HAP-1 (cell line): ENCODE measurements around the gene C10orf67.

ENCODE experiments used
- DNase-seq, 2 experiments: peaks; one replicate each; pipeline ENCODE4 v3.0.0-alpha.2; 2016 to 2020; ENCODE audit warnings: low spot score in 2 of 2
- H3K27me3 ChIP-seq: fragments of 250-450 bp; sonication (Bioruptor Pico); 2 replicates; pipeline ENCODE4 v1.5.1; 2020; ENCODE audit warnings: low read depth, mild to moderate bottlenecking, moderate library complexity
- H3K36me3 ChIP-seq: fragments of 250-450 bp; sonication (Bioruptor Pico); replicated peaks from 2 replicates; pipeline ENCODE4 v1.5.1; 2020; ENCODE audit warnings: mild to moderate bottlenecking
- H3K4me1 ChIP-seq: fragments of 250-450 bp; sonication (Bioruptor Pico); 2 replicates; pipeline ENCODE4 v1.5.1; 2020; ENCODE audit warnings: mild to moderate bottlenecking
- H3K4me3 ChIP-seq: fragments of 250-450 bp; sonication (Bioruptor Pico); 2 replicates; pipeline ENCODE4 v1.5.1; 2020; ENCODE audit warnings: mild to moderate bottlenecking, moderate library complexity
- H3K9me3 ChIP-seq: fragments of 250-450 bp; sonication (Bioruptor Pico); 2 replicates; pipeline ENCODE4 v1.5.1; 2020; ENCODE audit warnings: mild to moderate bottlenecking, moderate library complexity
- in situ Hi-C: fragments of 300-500 bp; cut with MboI; formaldehyde crosslinking; loops from 3 replicates; pipeline ENCODE4 v1.14.3; 2020; ENCODE audit warnings: low sequenced_read_pairs, inconsistent platforms, mixed read lengths

The C10orf67 gene

DNA sequence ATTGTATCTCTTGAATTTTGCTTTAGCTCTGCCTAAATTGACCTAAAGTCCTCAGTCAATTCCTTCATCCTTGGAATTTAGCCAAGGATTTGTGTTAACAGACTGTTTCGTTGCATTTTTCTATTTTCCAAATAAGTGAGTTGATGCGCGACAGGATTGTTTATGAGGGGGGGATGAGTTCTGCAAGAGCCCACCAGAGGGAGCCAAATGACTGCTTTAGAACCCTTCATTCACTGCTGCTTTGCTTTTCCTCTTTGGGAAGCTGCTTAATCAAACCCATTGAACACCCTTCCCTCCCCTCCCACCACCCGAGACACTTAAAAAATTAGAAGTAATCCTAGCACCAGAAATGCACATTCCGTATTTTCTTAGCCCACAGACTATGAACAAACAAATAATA, 186.2 kb downstream of the C10orf67 start:
- Histone ChIP-seq H3K27me3 (peaks cover 2% of the 10 kb centered on the region; the same call in 1 of the 2 replicates), H3K4me3 (no peak overlapping the region), H3K9me3 (no peaks in the 10 kb centered on the region), H3K36me3 (no peaks in the 10 kb centered on the region), H3K4me1 (peaks cover 3% of the 10 kb centered on the region)
- in situ Hi-C loops, result loop anchor here (5.0 to 25.0 kb wide), 5 partner anchors 134 to 1354 kb away; no protein-coding TSS in a partner anchor
- DNase-seq, result peak; percentile 72 to 74

GRCh38 chr10:23157691-23158369, 186.8 kb downstream of the C10orf67 start:
- Histone ChIP-seq H3K36me3 (no peaks in the 10 kb centered on the region), H3K4me1 (peaks cover 3% of the 10 kb centered on the region), H3K9me3 (no peaks in the 10 kb centered on the region), H3K4me3 (no peak overlapping the region), H3K27me3 (peaks cover 2% of the 10 kb centered on the region; the same call in 1 of the 2 replicates)
- in situ Hi-C loops, result loop anchor here (5.0 to 25.0 kb wide), 5 partner anchors 134 to 1354 kb away; no protein-coding TSS in a partner anchor
- peak; percentile 34 to 58 for DNase-seq

DNA sequence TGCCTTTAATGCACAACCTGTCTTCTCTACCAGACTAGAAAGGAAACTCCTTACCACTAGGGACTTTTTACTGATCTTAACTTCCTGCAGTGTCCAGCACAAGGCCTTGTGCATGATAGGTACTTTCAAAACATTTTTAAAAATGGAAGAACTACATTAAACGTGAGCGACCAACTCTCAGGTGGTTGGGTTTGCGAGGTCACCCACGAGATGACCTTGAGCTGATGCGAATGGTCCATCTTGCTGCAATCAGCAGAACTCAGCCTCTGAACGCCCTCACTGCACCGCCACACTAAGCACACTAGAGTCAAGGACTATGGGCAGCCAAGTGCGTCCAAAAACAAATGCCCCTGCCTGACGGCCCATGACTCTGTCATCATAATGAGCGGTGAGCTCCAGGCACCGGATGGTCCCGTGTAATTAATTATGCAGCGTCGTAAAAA, 187.3 kb downstream of the C10orf67 start:
- Histone ChIP-seq H3K4me3 (no peak overlapping the region), H3K9me3 (no peaks in the 10 kb centered on the region), H3K36me3 (no peaks in the 10 kb centered on the region), H3K4me1 (peaks cover 3% of the 10 kb centered on the region), H3K27me3 (peaks cover 2% of the 10 kb centered on the region; the same call in 1 of the 2 replicates)
- no peak for DNase-seq
- in situ Hi-C loops, result loop anchor here (5.0 to 25.0 kb wide), 5 partner anchors 135 to 1355 kb away; no protein-coding TSS in a partner anchor

GRCh38 chr10:23156447-23157150, 188.0 kb downstream of the C10orf67 start:
- no peak for DNase-seq
- Histone ChIP-seq H3K4me3 (no peak overlapping the region), H3K36me3 (no peaks in the 10 kb centered on the region), H3K27me3 (peaks cover 2% of the 10 kb centered on the region; the same call in 1 of the 2 replicates), H3K4me1 (peaks cover 3% of the 10 kb centered on the region), H3K9me3 (no peaks in the 10 kb centered on the region)
- in situ Hi-C loops, result loop anchor here (5.0 to 25.0 kb wide), 5 partner anchors 136 to 1356 kb away; no protein-coding TSS in a partner anchor

DNA sequence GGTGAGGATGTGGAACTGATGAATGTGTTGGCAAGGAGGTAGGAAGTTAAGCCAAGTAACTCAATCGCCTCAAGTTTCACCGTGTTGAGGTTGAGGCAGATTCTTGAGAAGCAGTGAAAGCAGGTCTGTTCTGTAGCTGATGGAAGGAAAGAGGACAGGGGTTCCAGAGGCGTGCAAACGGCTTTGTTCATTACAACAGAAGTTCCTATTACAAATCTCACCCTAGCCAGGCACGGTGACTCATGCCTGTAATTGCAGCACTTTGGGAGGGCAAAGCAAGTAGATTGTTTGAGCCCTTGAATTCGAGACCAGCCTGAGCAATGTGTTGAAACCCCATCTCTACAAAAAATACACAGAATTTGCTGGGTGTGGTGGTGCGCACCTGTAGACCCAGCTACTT, 189.4 kb downstream of the C10orf67 start:
- Histone ChIP-seq H3K9me3 (no peaks in the 10 kb centered on the region), H3K4me3 (no peak overlapping the region), H3K4me1 (peaks cover 3% of the 10 kb centered on the region), H3K27me3 (peaks cover 2% of the 10 kb centered on the region; the same call in 1 of the 2 replicates), H3K36me3 (no peaks in the 10 kb centered on the region)
- no peak for DNase-seq
- in situ Hi-C loops, result loop anchor here (5.0 to 25.0 kb wide), 5 partner anchors 137 to 1357 kb away; no protein-coding TSS in a partner anchor
